Liver (tissue), 3 donors: Measurements from ENCODE around the gene CCDC40.

Source experiments
- CTCF ChIP-seq: fragments of 150-350 bp; IDR thresholded peaks from 2 replicates; pipeline ENCODE4 v1.5.1; 2017; ENCODE audit warnings: improper control_type of control experiment, low read depth, low read length; ENCODE audit not compliant: missing input control
- EGR1 ChIP-seq, 2 donors: IDR thresholded peaks; 2 replicates each; pipeline ENCODE4 v1.6.1; 2016 to 2018; ENCODE audit warnings: antibody characterized with exemption in 2 of 2, low read depth in 2 of 2
- FOXA1 ChIP-seq: IDR thresholded peaks from 2 replicates; pipeline ENCODE4 v1.6.1; 2016; ENCODE audit warnings: antibody characterized with exemption
- MAX ChIP-seq: IDR thresholded peaks from 2 replicates; pipeline ENCODE4 v1.6.1; 2016; ENCODE audit warnings: antibody characterized with exemption
- TAF1 ChIP-seq: conservative IDR thresholded peaks from 2 replicates; pipeline ENCODE4 v1.6.1; 2016; ENCODE audit warnings: antibody characterized with exemption, mild to moderate bottlenecking
- donor health status: healthy.
- donor health status: healthy.

- no peak for TF ChIP-seq CTCF
- TF ChIP-seq MAX, result no peak
- no peak for TF ChIP-seq TAF1
- no peak for TF ChIP-seq EGR1 (IDR thresholded peaks at IDR 0.05; ENCODE audit: low read depth in 2 of 2)
- no peak for TF ChIP-seq FOXA1
Measured at GRCh38 chr17:80129006-80129565, 92.6 kb downstream of the CCDC40 start.
